Left ventricle myocardium superior (tissue), 1 donor: Measurements from ENCODE around the gene DNAI1. TPM values are rescaled to one million over a fixed set of nuclear protein-coding genes. Genes with fewer than 3 reads are reported as not detected.

Experiments
- ATAC-seq: fragments of 200-7000 bp; cut with Tn5 transposase; one replicate; pipeline ENCODE4 v1.9.1; 2020; ENCODE audit warnings: mild to moderate bottlenecking, moderate library complexity
- DNase-seq: peaks from one replicate; pipeline ENCODE4 v3.0.0-alpha.2; 2020
- intact Hi-C: fragments of 100-400 bp; cut with micrococcal nuclease; formaldehyde crosslinking; loops from one replicate; pipeline ENCODE4 v1.11.0; 2022
- total RNA-seq: library from RNA; stranded (reverse); fragmentation: NEBNext Ultra II Directional; extraction: Animal tissue kit (Norgen Biotek cat#: 25700); gene quantifications from one replicate; pipeline ENCODE4 v1.2.1, GENCODE V29; 2021
- donor health status: DM: no; HTN: yes; CAD: no; lungs with severe emphysema.

The DNAI1 gene
- total RNA-seq, 1 donor from 2014 or later = not detected

- no peak for ATAC-seq
- intact Hi-C loops = no loop called here
- DNase-seq = no peak
These were observed 103.6 kb downstream of the DNAI1 start for GRCh38 chr9:34562135-34562745.

DNA sequence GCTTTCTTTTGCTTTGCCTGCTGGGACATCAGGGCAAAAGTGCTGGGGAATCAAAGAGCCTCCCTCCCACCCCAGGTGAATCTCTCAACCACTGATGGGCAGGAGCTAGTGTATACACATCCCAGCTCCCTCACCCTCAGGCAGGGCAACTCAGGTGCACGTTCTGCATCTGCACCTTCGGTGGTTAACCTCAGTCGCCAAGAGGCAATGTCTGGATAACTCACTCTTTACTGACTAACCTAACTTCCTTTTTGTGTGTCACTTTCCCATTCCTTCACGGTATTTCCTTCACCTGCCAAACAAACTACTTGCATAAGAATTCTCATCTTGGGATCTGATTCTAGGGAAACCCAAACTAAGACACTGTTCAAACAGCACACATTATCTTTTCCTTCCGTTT is 104.7 kb downstream of the DNAI1 start:
- intact Hi-C loops = no loop called here
- DNase-seq = no peak
- no peak for ATAC-seq

DNA sequence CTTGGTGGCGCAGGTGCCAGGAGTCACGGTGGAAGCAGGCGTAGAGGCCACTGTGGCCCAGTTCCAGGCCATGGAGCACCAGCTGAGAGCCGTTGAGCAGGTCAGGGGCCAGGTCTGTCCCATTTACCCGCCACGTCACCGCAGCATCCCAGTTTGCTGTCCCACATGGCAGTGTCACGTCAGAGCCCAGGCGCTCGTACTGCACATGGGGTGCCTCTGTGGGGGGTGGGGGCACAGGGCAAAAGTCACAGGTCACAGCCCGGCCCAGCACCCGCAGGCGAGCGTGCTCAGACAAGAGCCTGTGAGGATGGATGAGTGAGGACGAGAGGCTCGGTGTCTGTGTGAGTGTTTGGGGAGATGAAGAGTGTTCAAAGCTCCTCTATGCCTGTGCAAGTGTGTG is 106.0 kb downstream of the DNAI1 start:
- DNase-seq = no peak
- intact Hi-C loops = no loop called here
- ATAC-seq = no peak

GRCh38 chr9:34565856-34566255 is 107.3 kb downstream of the DNAI1 start:
- no peak for ATAC-seq
- no peak for DNase-seq
- intact Hi-C loops = no loop called here

GRCh38 chr9:34566322-34566721 is 107.7 kb downstream of the DNAI1 start:
- DNase-seq (no peak), ATAC-seq (no peak)
- intact Hi-C loops = no loop called here

DNA sequence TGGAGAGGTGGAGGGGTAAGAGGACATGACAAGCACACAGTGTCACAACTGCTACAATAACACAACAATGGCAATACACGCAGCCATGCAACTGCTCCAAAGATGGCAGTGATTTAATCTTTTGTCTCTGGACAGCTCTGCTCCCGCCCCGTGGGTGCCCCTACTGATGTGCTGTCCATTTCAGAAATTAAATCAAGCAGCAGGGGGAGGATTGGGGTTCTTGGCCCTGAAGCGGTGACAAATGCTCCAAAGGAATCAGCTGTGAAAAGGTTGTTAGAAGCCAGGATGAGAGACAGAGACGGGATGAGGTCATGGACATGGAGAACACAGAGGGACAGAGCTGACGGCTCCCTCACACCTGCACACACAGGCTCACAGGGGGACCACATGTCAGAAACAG is 108.4 kb downstream of the DNAI1 start:
- DNase-seq (no peak), ATAC-seq (no peak)
- intact Hi-C loops = no loop called here

DNA sequence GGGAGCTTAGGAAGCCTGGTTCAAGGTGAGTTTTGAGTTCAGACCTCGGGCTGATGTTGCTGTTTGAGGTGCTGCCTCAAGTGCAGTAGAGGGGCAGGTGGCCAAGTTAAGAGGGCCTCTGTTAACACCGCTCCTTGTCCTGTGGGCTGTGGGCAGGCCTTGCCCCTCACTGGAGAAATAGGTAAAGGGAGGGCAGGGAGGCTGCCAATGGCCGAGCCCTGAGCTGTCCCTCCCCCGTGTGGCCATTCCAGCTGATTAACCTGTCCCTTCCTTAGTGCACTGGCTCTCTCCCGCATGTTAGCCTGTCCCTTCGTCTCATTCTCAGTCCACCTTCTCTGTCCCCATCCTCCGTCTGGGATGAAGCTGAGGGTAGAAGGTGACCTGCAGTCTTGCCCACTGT is 109.5 kb downstream of the DNAI1 start:
- intact Hi-C loops = no loop called here
- ATAC-seq (no peak), DNase-seq (no peak)

- DNase-seq (no peak), ATAC-seq (no peak)
- intact Hi-C loops = no loop called here
These were observed 110.2 kb downstream of the DNAI1 start for GRCh38 chr9:34568774-34569173.

GRCh38 chr9:34570376-34570775 is 111.8 kb downstream of the DNAI1 start:
- intact Hi-C loops = no loop called here
- ATAC-seq = no peak
- no peak for DNase-seq

Other genes starting within 250 kb of the DNAI1 start
- 0.45 TPM for gene KIF24, start 129.5 kb upstream of the DNAI1 start, total RNA-seq
- gene NUDT2, start 129.2 kb upstream of the DNAI1 start, total RNA-seq = 19.6 TPM
- gene MYORG, start 81.9 kb upstream of the DNAI1 start, total RNA-seq = 5.3 TPM
- gene FAM219A, start 235 bp upstream of the DNAI1 start, total RNA-seq = 19.7 TPM
- gene ENHO, start 64.2 kb downstream of the DNAI1 start, total RNA-seq = 0.40 TPM
- 3.3 TPM for gene CNTFR, start 130.9 kb downstream of the DNAI1 start, total RNA-seq
- gene RPP25L, start 153.3 kb downstream of the DNAI1 start, total RNA-seq = 40.8 TPM
- gene DCTN3, start 161.7 kb downstream of the DNAI1 start, total RNA-seq = 139 TPM
- not detected for gene ARID3C, start 170.3 kb downstream of the DNAI1 start, total RNA-seq
- gene SIGMAR1, start 179.0 kb downstream of the DNAI1 start, total RNA-seq = 23.1 TPM
- 61.2 TPM for gene GALT, start 187.9 kb downstream of the DNAI1 start, total RNA-seq
- 51.7 TPM for gene IL11RA, start 193.4 kb downstream of the DNAI1 start, total RNA-seq
- not detected for gene CCL27, start 203.9 kb downstream of the DNAI1 start, total RNA-seq
- gene CCL19, start 232.5 kb downstream of the DNAI1 start, total RNA-seq = 2.1 TPM